GM12878 (cell line): Measurements from ENCODE around the gene ABHD6. TPM values are rescaled to one million over a fixed set of nuclear protein-coding genes. Genes with fewer than 3 reads are reported as not detected.

Experiments used
- ATAC-seq: fragments of 200-7000 bp; cut with Tn5 transposase; 3 replicates; pipeline ENCODE4 v1.9.1; 2020; ENCODE audit warnings: mild to moderate bottlenecking, moderate library complexity
- BruUV-seq: library from RNA; stranded (reverse); fragments of 400-500 nt; replicated peaks from 2 replicates; lab custom pipeline; 2021; lab: Mats Ljungman, UMichigan
- CTCF ChIA-PET: fragments of 300-600 bp; sonication (Branson Sonifier 250); formaldehyde crosslinking; extraction: SDS; loops from one replicate; lab custom pipeline; 2021; ENCODE audit warnings: inconsistent platforms; lab: Yijun Ruan, JAX
- POLR2A ChIA-PET: fragments of 350-600 bp; formaldehyde crosslinking; extraction: SDS; loops from one replicate; lab custom pipeline; 2021; ENCODE audit warnings: inconsistent platforms; lab: Charles Lee
- RAD21 ChIA-PET: fragments of 300-600 bp; sonication (Branson Sonifier 250); formaldehyde crosslinking; loops from one replicate; lab custom pipeline; 2023; ENCODE audit warnings: antibody characterized with exemption; ENCODE audit not compliant: unreplicated experiment; lab: Charles Lee
- SMC1A ChIA-PET: fragments of 300-600 bp; sonication (Branson Sonifier 250); formaldehyde crosslinking; loops from one replicate; lab custom pipeline; 2023; ENCODE audit not compliant: unreplicated experiment, uncharacterized antibody; lab: Charles Lee
- DNase-seq: peaks from one replicate; pipeline ENCODE4 v3.0.0-alpha.2; 2011; ENCODE audit warnings: low read depth, low spot score
- FAIRE-seq: peaks from 3 replicates; lab custom pipeline; 2011; peaks lifted over from hg19 to GRCh38; lab: Jason Lieb, UNC
- H2AFZ ChIP-seq: 2 replicates; pipeline ENCODE4 v1.6.0; 2011; ENCODE audit warnings: low read depth, low read length, control low read depth; ENCODE audit not compliant: control insufficient read depth
- H3K27ac ChIP-seq: 2 replicates; pipeline ENCODE4 v1.5.1; 2011; ENCODE audit warnings: control low read depth; ENCODE audit not compliant: control insufficient read depth, insufficient read depth
- H3K27me3 ChIP-seq, 2 experiments: replicated peaks in 1 of 2; 2 replicates each; pipeline versions ENCODE4 v1.6.0 to v1.6.1; 2011; ENCODE audit warnings: low read length in 1 of 2; ENCODE audit not compliant: control insufficient read depth in 2 of 2, insufficient read depth in 2 of 2
- H3K36me3 ChIP-seq, 2 experiments: 2 replicates each; pipeline ENCODE4 v1.5.1; 2011; ENCODE audit warnings: low read length in 1 of 2; ENCODE audit not compliant: control insufficient read depth in 2 of 2, insufficient read depth in 2 of 2
- H3K4me1 ChIP-seq: 2 replicates; pipeline ENCODE4 v1.6.1; 2011; ENCODE audit warnings: mild to moderate bottlenecking, low read length, moderate library complexity, mixed read lengths; ENCODE audit not compliant: control insufficient read depth, insufficient read depth
- H3K4me2 ChIP-seq: 2 replicates; pipeline ENCODE4 v1.6.0; 2011; ENCODE audit warnings: control low read depth; ENCODE audit not compliant: control insufficient read depth, insufficient read depth
- H3K4me3 ChIP-seq: fragments of 200-600 bp; sonication (generic); 2 replicates; pipeline ENCODE4 v1.5.1; 2016
- H3K79me2 ChIP-seq: 2 replicates; pipeline ENCODE4 v1.6.0; 2011; ENCODE audit warnings: low read length; ENCODE audit not compliant: control insufficient read depth, insufficient read depth
- H3K9ac ChIP-seq: 2 replicates; pipeline ENCODE4 v1.8.0; 2011; ENCODE audit warnings: low read length, control low read depth, mixed read lengths; ENCODE audit not compliant: control insufficient read depth, insufficient read depth
- H3K9me3 ChIP-seq: replicated peaks from 3 replicates; pipeline ENCODE4 v1.5.1; 2011; ENCODE audit warnings: mild to moderate bottlenecking, low read length; ENCODE audit not compliant: control insufficient read depth, insufficient read depth
- H4K20me1 ChIP-seq: 2 replicates; pipeline ENCODE4 v1.6.0; 2011; ENCODE audit not compliant: control insufficient read depth, insufficient read depth
- BACH1 ChIP-seq: fragments of 450-650 bp; IDR thresholded peaks from 2 replicates; pipeline ENCODE4 v1.6.1; 2017; ENCODE audit warnings: mild to moderate bottlenecking, borderline replicate concordance
- CHD1 ChIP-seq: IDR thresholded peaks from 2 replicates; pipeline ENCODE4 v1.6.1; 2012; ENCODE audit warnings: low read depth, low read length, improper control_type of control experiment
- CREM ChIP-seq: IDR thresholded peaks from 2 replicates; pipeline ENCODE4 v1.6.1; 2014; ENCODE audit warnings: antibody characterized with exemption, low read depth
- DPF2 ChIP-seq: fragments of 450-650 bp; IDR thresholded peaks from 2 replicates; pipeline ENCODE4 v1.6.1; 2017; ENCODE audit warnings: mild to moderate bottlenecking
- HSF1 ChIP-seq: fragments of 150-350 bp; IDR thresholded peaks from 2 replicates; pipeline ENCODE4 v1.6.1; 2014; ENCODE audit warnings: mild to moderate bottlenecking, low read depth, low read length
- MYB ChIP-seq: fragments of 150-350 bp; IDR thresholded peaks from 2 replicates; pipeline ENCODE4 v1.6.1; 2014; ENCODE audit warnings: mild to moderate bottlenecking, low read depth, low read length, borderline replicate concordance
- MYC ChIP-seq: IDR thresholded peaks from 2 replicates; pipeline ENCODE4 v1.6.1; 2011; ENCODE audit warnings: mild to moderate bottlenecking, low read length, moderate library complexity, inconsistent platforms; ENCODE audit not compliant: insufficient read depth, insufficient replicate concordance, insufficient read length, severe bottlenecking
- NBN ChIP-seq: fragments of 450-650 bp; IDR thresholded peaks from 2 replicates; pipeline ENCODE4 v1.6.1; 2016
- NR2F1 ChIP-seq: fragments of 450-650 bp; conservative IDR thresholded peaks from 2 replicates; pipeline ENCODE4 v1.6.1; 2017; ENCODE audit warnings: mild to moderate bottlenecking
- PAX8 ChIP-seq: fragments of 450-650 bp; IDR thresholded peaks from 2 replicates; pipeline ENCODE4 v1.6.1; 2017; ENCODE audit warnings: mild to moderate bottlenecking, moderate library complexity
- POU2F2 ChIP-seq: IDR thresholded peaks from 3 replicates; pipeline ENCODE4 v1.6.1; 2011; ENCODE audit warnings: low read depth, mild to moderate bottlenecking, low read length, borderline replicate concordance
- SMC3 ChIP-seq: IDR thresholded peaks from 2 replicates; pipeline ENCODE4 v1.6.1; 2011; ENCODE audit warnings: low read length, improper control_type of control experiment, borderline replicate concordance
- TARDBP ChIP-seq: IDR thresholded peaks from 2 replicates; pipeline ENCODE4 v1.6.1; 2016; ENCODE audit warnings: borderline replicate concordance
- WRNIP1 ChIP-seq: IDR thresholded peaks from 2 replicates; pipeline ENCODE4 v1.6.1; 2011; ENCODE audit warnings: low read depth, low read length, improper control_type of control experiment, borderline replicate concordance
- ZNF217 ChIP-seq: fragments of 450-650 bp; IDR thresholded peaks from 2 replicates; pipeline ENCODE4 v1.6.1; 2017; ENCODE audit warnings: antibody characterized with exemption, mild to moderate bottlenecking
- ZZZ3 ChIP-seq: IDR thresholded peaks from 2 replicates; pipeline ENCODE4 v1.6.1; 2011; ENCODE audit warnings: low read depth; ENCODE audit not compliant: control insufficient read depth, insufficient read length
- WGBS: methylation state at CpG from one replicate; pipeline ENCODE4 v1.1.6; 2016; ENCODE audit warnings: low lambda C conversion rate; ENCODE audit not compliant: insufficient replicate concordance, insufficient coverage; ENCODE audit errors: missing lambda C conversion rate; 5-methylcytosine and 5-hydroxymethylcytosine counted together
- in situ Hi-C: fragments of 300-500 bp; cut with MboI; formaldehyde crosslinking; loops from 9 replicates; pipeline ENCODE4 v1.14.3; 2018; ENCODE audit warnings: mixed read lengths
- intact Hi-C: fragments of 100-400 bp; cut with micrococcal nuclease; formaldehyde crosslinking; loops from one replicate; pipeline ENCODE4 v1.14.2; 2022; ENCODE audit not compliant: unreplicated experiment
- polyA plus RNA-seq, 11 experiments: library from polyadenylated mRNA; depleted of rRNA in 4 of 11; unstranded in 6 of 11; stranded (reverse) in 5 of 11; fragments of >200 nt; fragmentation: Nextera tagmentation in 4 of 11; fragmentation: Illumina TruSeq in 1 of 11; extraction: Ambion mirVana in 4 of 11; extraction: Trizol in 1 of 11; gene quantifications; 1 replicate in 1 of 11; 2 replicates in 10 of 11; pipeline versions ENCODE4 v1.2.1 to v1.2.3, GENCODE V29; 2011 to 2016; ENCODE audit warnings: inconsistent platforms in 2 of 11, missing spikeins in 2 of 11, low read depth in 1 of 11
- total RNA-seq, 4 experiments: library from RNA; depleted of rRNA in 3 of 4; stranded (reverse); fragments of >200 nt in 3 of 4; fragmentation: Illumina TruSeq in 1 of 4; extraction: Trizol in 1 of 4; gene quantifications; 2 replicates each; pipeline versions ENCODE4 v1.2.1 to v1.2.3, GENCODE V29; 2013 to 2021
- TF ChIP-seq, protein P1 (sequence below): IDR thresholded peaks from 2 replicates; pipeline ENCODE4 v1.6.1; 2011; ENCODE audit warnings: borderline replicate concordance, low read depth, mild to moderate bottlenecking, moderate library complexity, mixed read lengths, low read length; ENCODE audit not compliant: insufficient read depth; ENCODE audit errors: extremely low read length
- TF ChIP-seq, protein P2 (sequence below): fragments of 450-650 bp; IDR thresholded peaks from 2 replicates; pipeline ENCODE4 v1.6.1; 2014; ENCODE audit warnings: mild to moderate bottlenecking
- TF ChIP-seq, protein P3 (sequence below): IDR thresholded peaks from 2 replicates; pipeline ENCODE4 v1.6.1; 2011; ENCODE audit warnings: mild to moderate bottlenecking, low read depth, low read length, moderate library complexity; ENCODE audit not compliant: insufficient replicate concordance

Gene ABHD6
- total and polyA plus RNA-seq, 10 of the 15 experiments (the other 5 are each of a cell fraction or from before 2014, with no cell fraction given), result 1.4 to 33.2 (median 3.2) TPM

DNA sequence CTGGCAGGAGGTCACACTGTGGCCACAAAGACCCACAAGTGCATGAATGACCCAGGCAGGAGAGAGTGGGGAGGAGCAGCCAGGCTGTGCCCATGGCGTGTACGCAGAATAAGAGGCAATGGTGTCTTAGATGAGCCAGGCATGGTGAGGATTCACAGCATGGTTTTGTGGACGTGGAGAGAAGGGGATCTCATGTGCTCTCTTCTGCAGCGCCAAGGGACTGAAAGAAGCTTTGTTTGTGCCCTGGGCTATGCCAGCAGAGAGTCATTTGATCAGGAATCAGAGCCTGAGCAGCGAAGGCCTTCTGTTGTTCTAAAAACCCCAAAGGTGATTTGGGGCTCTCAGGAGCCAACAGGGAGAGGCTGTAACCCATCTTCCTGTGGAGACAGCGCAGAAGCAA is 49.8 kb downstream of the ABHD6 start:
- DNase-seq (no peak), FAIRE-seq (no peak), ATAC-seq (no peak)
- H3K4me3 ChIP-seq, result no peak overlapping the region
- no peaks in the 10 kb centered on the region for H4K20me1 ChIP-seq
- no TSS peak for BruUV-seq
- TF ChIP-seq CREM (no peak), POU2F2 (no peak), WRNIP1 (no peak), ZNF217 (no peak), TARDBP (no peak), SMC3 (no peak), PAX8 (no peak), NR2F1 (no peak), MYB (no peak), ZZZ3 (no peak), BACH1 (no peak), HSF1 (no peak), DPF2 (no peak), NBN (no peak), CHD1 (no peak), MYC (no peak)
- TF ChIP-seq, protein P1, sequence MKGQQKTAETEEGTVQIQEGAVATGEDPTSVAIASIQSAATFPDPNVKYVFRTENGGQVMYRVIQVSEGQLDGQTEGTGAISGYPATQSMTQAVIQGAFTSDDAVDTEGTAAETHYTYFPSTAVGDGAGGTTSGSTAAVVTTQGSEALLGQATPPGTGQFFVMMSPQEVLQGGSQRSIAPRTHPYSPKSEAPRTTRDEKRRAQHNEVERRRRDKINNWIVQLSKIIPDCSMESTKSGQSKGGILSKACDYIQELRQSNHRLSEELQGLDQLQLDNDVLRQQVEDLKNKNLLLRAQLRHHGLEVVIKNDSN, result no peak
- TF ChIP-seq, protein P2, sequence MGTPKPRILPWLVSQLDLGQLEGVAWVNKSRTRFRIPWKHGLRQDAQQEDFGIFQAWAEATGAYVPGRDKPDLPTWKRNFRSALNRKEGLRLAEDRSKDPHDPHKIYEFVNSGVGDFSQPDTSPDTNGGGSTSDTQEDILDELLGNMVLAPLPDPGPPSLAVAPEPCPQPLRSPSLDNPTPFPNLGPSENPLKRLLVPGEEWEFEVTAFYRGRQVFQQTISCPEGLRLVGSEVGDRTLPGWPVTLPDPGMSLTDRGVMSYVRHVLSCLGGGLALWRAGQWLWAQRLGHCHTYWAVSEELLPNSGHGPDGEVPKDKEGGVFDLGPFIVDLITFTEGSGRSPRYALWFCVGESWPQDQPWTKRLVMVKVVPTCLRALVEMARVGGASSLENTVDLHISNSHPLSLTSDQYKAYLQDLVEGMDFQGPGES, result no peak
- TF ChIP-seq, protein P3, sequence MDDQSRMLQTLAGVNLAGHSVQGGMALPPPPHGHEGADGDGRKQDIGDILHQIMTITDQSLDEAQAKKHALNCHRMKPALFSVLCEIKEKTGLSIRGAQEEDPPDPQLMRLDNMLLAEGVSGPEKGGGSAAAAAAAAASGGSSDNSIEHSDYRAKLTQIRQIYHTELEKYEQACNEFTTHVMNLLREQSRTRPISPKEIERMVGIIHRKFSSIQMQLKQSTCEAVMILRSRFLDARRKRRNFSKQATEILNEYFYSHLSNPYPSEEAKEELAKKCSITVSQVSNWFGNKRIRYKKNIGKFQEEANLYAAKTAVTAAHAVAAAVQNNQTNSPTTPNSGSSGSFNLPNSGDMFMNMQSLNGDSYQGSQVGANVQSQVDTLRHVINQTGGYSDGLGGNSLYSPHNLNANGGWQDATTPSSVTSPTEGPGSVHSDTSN, result no peak
- H3K9me3 ChIP-seq, result no peaks in the 10 kb centered on the region
- RAD21 ChIA-PET, result no interaction called here
- no peaks in the 10 kb centered on the region for H3K4me1 ChIP-seq
- H3K79me2 ChIP-seq, result no peaks in the 10 kb centered on the region
- in situ Hi-C loops, result no loop called here
- peaks cover 2 to 8% of the 10 kb centered on the region in 2 experiments; a peak in 2 of 4 replicates for H3K36me3 ChIP-seq
- POLR2A ChIA-PET, result no interaction called here
- intact Hi-C loops, result no loop called here
- no peaks in the 10 kb centered on the region for H3K27me3 ChIP-seq
- no peak overlapping the region for H2AFZ ChIP-seq
- CTCF ChIA-PET, result interaction anchor here (0.9 kb wide), 1 partner anchor 13 kb away, joined by 3 read pairs; no protein-coding TSS in a partner anchor
- SMC1A ChIA-PET, result no interaction called here
- no peak overlapping the region for H3K9ac ChIP-seq
- H3K4me2 ChIP-seq, result no peak overlapping the region
- 73% methylated on average over 6 of the region's 6 CpGs for WGBS
- H3K27ac ChIP-seq, result no peak overlapping the region
